Tibial nerve (tissue), 4 donors: ENCODE measurements around the gene RTN1. TPM values are rescaled to one million over a fixed set of nuclear protein-coding genes. Genes with fewer than 3 reads are reported as not detected.

Experiments
- DNase-seq, 2 donors: peaks; one replicate each; pipeline ENCODE4 v3.0.0-alpha.2; 2019; ENCODE audit warnings: low spot score in 2 of 2
- H3K27ac ChIP-seq, 4 donors: fragments of 200-600 bp; sonication (generic) in 3 of 4; one replicate each; pipeline ENCODE4 v1.5.1; 2017 to 2019; ENCODE audit warnings: mild to moderate bottlenecking in 1 of 4
- H3K27me3 ChIP-seq, 2 donors: fragments of 200-600 bp; sonication (generic) in 1 of 2; one replicate each; pipeline versions ENCODE4 v1.5.1 to v1.6.0; 2017 to 2019
- H3K36me3 ChIP-seq, 3 donors: fragments of 200-600 bp; sonication (generic); one replicate each; pipeline ENCODE4 v1.5.1; 2018 to 2019
- H3K4me1 ChIP-seq, 4 donors: fragments of 200-600 bp; sonication (generic) in 3 of 4; one replicate each; pipeline ENCODE4 v1.5.1; 2017 to 2019
- H3K4me3 ChIP-seq, 4 donors: fragments of 200-600 bp; sonication (generic) in 3 of 4; one replicate each; pipeline ENCODE4 v1.5.1; 2017 to 2019; ENCODE audit warnings: mild to moderate bottlenecking in 1 of 4, moderate library complexity in 1 of 4
- H3K9me3 ChIP-seq, 4 donors: fragments of 200-600 bp; sonication (generic) in 3 of 4; one replicate each; pipeline ENCODE4 v1.5.1; 2017 to 2019
- EP300 ChIP-seq, 2 donors: sonication (generic); formaldehyde crosslinking; IDR thresholded peaks; one replicate each; pipeline ENCODE4 v1.6.1; 2017; ENCODE audit warnings: antibody characterized with exemption in 2 of 2, mild to moderate bottlenecking in 1 of 2
- POLR2A ChIP-seq, 2 donors: fragments of 450-650 bp; IDR thresholded peaks; one replicate each; pipeline ENCODE4 v1.6.1; 2017; ENCODE audit warnings: antibody characterized with exemption in 2 of 2, mild to moderate bottlenecking in 2 of 2, moderate library complexity in 2 of 2
- WGBS, 2 donors: methylation state at CpG; one replicate each; pipeline ENCODE4 v1.1.5; 2018; 5-methylcytosine and 5-hydroxymethylcytosine counted together
- total RNA-seq, 4 donors: library from RNA; depleted of rRNA; stranded (reverse); fragments of >200 nt; gene quantifications; one replicate each; pipeline ENCODE4 v1.1.0, GENCODE V29; 2016
- TF ChIP-seq, protein P1 (sequence below), 5 experiments: fragments of 200-600 bp in 3 of 5; fragments of 450-650 bp in 2 of 5; sonication (generic) in 3 of 5; IDR thresholded peaks; one replicate each; pipeline ENCODE4 v1.5.1; 2016 to 2019; ENCODE audit warnings: antibody characterized with exemption in 5 of 5, mild to moderate bottlenecking in 3 of 5, moderate library complexity in 2 of 5

The RTN1 gene
- total RNA-seq, 4 donors from 2014 or later = 7.5 to 20.7 (median 14.6) TPM

DNA sequence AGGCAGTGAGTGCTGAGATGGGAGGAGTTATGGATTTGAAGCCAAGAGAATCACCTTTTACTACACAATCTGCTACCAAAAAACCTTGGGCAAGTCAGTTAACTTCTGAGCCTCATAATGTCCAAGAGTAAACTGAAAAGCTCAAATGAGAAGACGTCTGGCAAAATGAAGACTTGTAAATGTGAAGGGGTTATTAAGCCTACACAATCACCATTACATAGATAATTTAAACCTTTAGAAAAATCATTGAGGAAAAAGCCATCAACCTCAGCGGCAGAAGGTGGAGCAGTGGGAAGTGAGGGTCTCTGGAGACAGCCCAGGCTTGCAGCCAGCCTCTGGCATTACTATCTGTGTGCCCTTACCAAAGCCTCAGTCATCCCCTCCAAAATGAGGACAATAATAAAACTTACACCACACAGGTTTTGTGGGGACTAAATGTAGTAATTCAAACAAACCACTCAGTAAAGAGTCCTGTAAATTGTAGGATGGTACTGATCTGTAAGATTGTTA, 243.5 kb downstream of the RTN1 start:
- H3K27me3 ChIP-seq = no peaks in the 10 kb centered on the region
- H3K4me3 ChIP-seq = no peak overlapping the region
- TF ChIP-seq POLR2A (IDR thresholded peaks at IDR 0.05) = no peak
- TF ChIP-seq, protein P1, sequence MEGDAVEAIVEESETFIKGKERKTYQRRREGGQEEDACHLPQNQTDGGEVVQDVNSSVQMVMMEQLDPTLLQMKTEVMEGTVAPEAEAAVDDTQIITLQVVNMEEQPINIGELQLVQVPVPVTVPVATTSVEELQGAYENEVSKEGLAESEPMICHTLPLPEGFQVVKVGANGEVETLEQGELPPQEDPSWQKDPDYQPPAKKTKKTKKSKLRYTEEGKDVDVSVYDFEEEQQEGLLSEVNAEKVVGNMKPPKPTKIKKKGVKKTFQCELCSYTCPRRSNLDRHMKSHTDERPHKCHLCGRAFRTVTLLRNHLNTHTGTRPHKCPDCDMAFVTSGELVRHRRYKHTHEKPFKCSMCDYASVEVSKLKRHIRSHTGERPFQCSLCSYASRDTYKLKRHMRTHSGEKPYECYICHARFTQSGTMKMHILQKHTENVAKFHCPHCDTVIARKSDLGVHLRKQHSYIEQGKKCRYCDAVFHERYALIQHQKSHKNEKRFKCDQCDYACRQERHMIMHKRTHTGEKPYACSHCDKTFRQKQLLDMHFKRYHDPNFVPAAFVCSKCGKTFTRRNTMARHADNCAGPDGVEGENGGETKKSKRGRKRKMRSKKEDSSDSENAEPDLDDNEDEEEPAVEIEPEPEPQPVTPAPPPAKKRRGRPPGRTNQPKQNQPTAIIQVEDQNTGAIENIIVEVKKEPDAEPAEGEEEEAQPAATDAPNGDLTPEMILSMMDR (IDR thresholded peaks at IDR 0.05) = no peak
- TF ChIP-seq EP300 (IDR thresholded peaks at IDR 0.05) = no peak
- 57 to 66% methylated on average over 2 of the region's 2 CpGs for WGBS, 2 donors
- H3K9me3 ChIP-seq = no peaks in the 10 kb centered on the region
- DNase-seq = no peak
- H3K4me1 ChIP-seq = peaks cover 0 to 10% (median 0%) of the 10 kb centered on the region in 4 donors
- H3K27ac ChIP-seq = no peak overlapping the region
- no peaks in the 10 kb centered on the region for H3K36me3 ChIP-seq

DNA sequence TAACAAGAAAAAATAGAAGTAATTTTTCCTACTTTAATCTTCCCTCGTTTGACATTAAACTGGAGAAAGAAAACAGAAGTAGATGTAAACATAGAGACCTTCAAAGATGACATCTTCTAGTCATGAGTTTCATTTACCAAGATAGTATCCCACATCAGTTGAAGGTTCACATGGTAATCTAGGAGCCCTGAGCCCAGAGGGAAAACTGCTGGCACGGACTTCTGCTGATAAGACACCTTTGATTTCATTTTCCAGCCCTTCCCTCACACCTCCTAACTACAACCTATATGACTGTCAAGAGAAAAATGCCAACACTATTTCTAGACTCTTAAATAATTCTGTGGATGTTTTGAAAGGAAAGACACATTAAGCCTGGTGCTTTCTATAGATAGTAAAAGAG, 247.9 kb downstream of the RTN1 start:
- Histone ChIP-seq H3K27me3 (no peaks in the 10 kb centered on the region), H3K4me1 (no peaks in the 10 kb centered on the region), H3K36me3 (no peaks in the 10 kb centered on the region), H3K9me3 (no peaks in the 10 kb centered on the region), H3K4me3 (no peak overlapping the region), H3K27ac (no peak overlapping the region)
- no peak for DNase-seq
- WGBS, 2 donors = 59 to 69% methylated on average over 2 of the region's 2 CpGs
- TF ChIP-seq POLR2A (IDR thresholded peaks at IDR 0.05) (no peak), EP300 (IDR thresholded peaks at IDR 0.05) (no peak)
- TF ChIP-seq, protein P1 (IDR thresholded peaks at IDR 0.05) = no peak

DNA sequence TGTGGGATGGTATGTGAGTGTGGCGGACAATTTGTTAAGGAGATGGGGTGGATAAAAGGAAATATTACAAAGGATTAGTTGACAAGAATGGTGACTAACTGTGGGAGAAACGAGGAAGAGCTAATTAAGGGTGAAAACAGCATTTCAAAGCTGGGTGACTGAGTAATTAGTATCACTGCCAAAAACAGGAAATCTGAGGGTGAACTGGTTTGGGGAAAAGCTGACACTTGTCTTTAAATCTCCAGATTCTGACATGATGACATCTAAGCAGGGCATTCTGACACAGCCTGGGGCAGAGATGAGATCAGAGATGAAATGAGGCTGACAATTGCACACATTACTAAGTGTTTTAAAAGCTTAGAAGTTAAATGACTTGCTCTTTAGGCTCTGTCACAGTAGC, 251.5 kb downstream of the RTN1 start:
- no peak overlapping the region for H3K27ac ChIP-seq
- H3K9me3 ChIP-seq = no peaks in the 10 kb centered on the region
- no peaks in the 10 kb centered on the region for H3K36me3 ChIP-seq
- no peak overlapping the region for H3K4me3 ChIP-seq
- H3K4me1 ChIP-seq = no peaks in the 10 kb centered on the region
- DNase-seq = no peak
- no peaks in the 10 kb centered on the region for H3K27me3 ChIP-seq
- 31 to 45% methylated on average over 2 of the region's 2 CpGs for WGBS, 2 donors
- TF ChIP-seq POLR2A (IDR thresholded peaks at IDR 0.05) (no peak), EP300 (IDR thresholded peaks at IDR 0.05) (no peak)
- TF ChIP-seq, protein P1 (IDR thresholded peaks at IDR 0.05) = no peak

DNA sequence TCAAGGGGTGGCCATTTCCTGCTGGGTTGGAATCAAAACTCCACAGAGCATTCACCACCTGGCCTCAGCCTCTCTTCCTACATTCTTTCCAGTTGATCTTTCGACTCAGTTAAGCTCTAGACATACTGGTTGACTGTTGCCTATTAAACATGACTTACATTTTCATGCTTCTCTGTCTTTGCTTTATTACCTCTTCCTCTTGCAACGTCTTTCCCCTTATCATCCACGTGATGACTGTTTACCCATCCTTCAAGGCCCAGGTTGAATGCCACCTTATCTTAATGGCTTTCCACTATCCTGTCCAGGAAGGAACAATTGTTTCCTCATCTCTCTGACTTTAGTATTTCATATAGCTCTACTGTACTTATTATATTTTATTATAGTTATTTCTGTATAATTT, 269.5 kb downstream of the RTN1 start:
- Histone ChIP-seq H3K36me3 (no peaks in the 10 kb centered on the region), H3K4me1 (no peaks in the 10 kb centered on the region), H3K27me3 (no peaks in the 10 kb centered on the region), H3K27ac (no peak overlapping the region), H3K4me3 (no peak overlapping the region), H3K9me3 (no peaks in the 10 kb centered on the region)
- no peak for DNase-seq
- 52 to 58% methylated on average over 3 of the region's 3 CpGs for WGBS, 2 donors
- TF ChIP-seq EP300 (IDR thresholded peaks at IDR 0.05) (no peak), POLR2A (IDR thresholded peaks at IDR 0.05) (no peak)
- TF ChIP-seq, protein P1 (IDR thresholded peaks at IDR 0.05) = no peak

DNA sequence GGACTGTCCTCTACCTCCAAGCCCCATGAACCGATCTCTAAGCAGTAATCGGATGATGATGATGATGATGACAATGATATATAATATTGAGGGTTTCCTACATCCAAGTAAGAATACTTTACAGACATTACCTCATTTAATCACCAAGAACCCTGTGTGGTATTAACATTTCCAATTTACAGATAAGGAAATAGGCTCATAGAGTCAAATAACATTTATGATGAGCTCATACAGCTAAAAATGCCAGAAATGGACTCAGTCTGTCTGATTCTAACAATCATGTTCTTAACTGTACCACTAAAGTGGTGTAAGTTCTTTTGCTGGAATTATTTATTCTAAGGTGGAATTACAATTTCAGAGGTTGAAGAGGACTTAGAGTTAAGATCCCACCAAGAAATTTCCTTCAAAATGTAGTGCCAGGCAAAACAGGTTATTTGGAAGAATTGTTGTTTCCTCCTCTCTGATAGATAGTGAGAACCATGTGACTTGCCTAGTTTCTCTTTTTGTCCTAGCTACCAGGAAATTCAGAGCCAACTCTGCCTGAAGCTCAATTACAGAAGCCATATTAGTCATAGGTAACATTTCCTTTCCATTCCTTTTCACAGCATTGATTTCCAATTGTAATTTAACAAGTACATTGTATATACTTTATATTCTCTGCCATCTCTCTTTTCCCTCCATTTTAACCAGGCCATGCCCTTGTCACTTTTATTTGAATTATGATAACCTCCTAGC, 270.2 kb downstream of the RTN1 start:
- no peak overlapping the region for H3K4me3 ChIP-seq
- no peaks in the 10 kb centered on the region for H3K36me3 ChIP-seq
- TF ChIP-seq EP300 (IDR thresholded peaks at IDR 0.05) (no peak), POLR2A (IDR thresholded peaks at IDR 0.05) (no peak)
- TF ChIP-seq, protein P1 (IDR thresholded peaks at IDR 0.05) = no peak
- WGBS, 2 donors = 91% methylated on average over 2 of the region's 2 CpGs
- no peak overlapping the region for H3K27ac ChIP-seq
- H3K27me3 ChIP-seq = no peaks in the 10 kb centered on the region
- DNase-seq = no peak
- no peaks in the 10 kb centered on the region for H3K9me3 ChIP-seq
- no peaks in the 10 kb centered on the region for H3K4me1 ChIP-seq
